Nephron progenitor cell (in vitro differentiated cells): ENCODE data around the gene PIGM.

Experiments used
- DNase-seq: peaks from one replicate; pipeline ENCODE4 v3.0.0; 2021
- H3K27ac Mint-ChIP-seq: 2 replicates; pipeline ENCODE4 v1.8.0; 2021; ENCODE audit warnings: mild to moderate bottlenecking, moderate library complexity, mixed read lengths
- H3K27me3 Mint-ChIP-seq: 2 replicates; pipeline ENCODE4 v1.8.0; 2021; ENCODE audit warnings: mild to moderate bottlenecking, low read depth, mixed read lengths; ENCODE audit not compliant: poor library complexity
- H3K36me3 Mint-ChIP-seq: 2 replicates; pipeline ENCODE4 v1.8.0; 2021; ENCODE audit warnings: low read depth, mixed read lengths
- H3K4me1 Mint-ChIP-seq: 2 replicates; pipeline ENCODE4 v1.8.0; 2021; ENCODE audit warnings: mixed read lengths
- H3K4me3 Mint-ChIP-seq: 2 replicates; pipeline ENCODE4 v1.8.0; 2021; ENCODE audit warnings: mild to moderate bottlenecking, moderate library complexity, mixed read lengths
- H3K9me3 Mint-ChIP-seq: 2 replicates; pipeline ENCODE4 v1.8.0; 2021; ENCODE audit warnings: mild to moderate bottlenecking, moderate library complexity, mixed read lengths
- TF ChIP-seq, protein P1 (sequence below): fragments of 200-600 bp; sonication (generic); IDR thresholded peaks from 2 replicates; pipeline ENCODE4 v1.5.0; 2021; ENCODE audit warnings: antibody characterized with exemption

Gene PIGM

DNA sequence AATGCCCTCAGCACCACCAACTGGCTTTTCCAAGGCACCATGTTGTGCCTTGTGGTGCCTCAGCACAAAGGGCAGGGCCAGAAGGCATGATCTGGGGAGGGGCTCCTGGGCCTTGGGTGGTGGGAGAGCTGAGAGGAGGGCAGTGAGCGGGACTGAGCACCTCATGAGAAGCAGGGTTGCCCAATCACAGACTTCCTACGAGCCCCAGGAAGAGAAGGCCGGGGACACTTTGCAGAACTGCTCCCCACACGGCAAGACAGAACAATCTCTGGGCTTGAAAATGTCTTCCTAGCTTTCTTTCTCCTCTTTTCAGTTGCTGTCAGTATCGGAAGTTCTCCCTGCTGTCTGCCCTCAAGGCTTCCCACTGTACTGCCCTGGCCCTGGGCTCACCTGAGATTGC, 31.4 kb upstream of the PIGM start:
- Mint-ChIP-seq H3K36me3 (no peaks in the 10 kb centered on the region), H3K27ac (no peak overlapping the region), H3K4me1 (peaks cover 27% of the 10 kb centered on the region), H3K4me3 (no peak overlapping the region), H3K9me3 (no peaks in the 10 kb centered on the region), H3K27me3 (peaks cover 26% of the 10 kb centered on the region)
- TF ChIP-seq, protein P1, sequence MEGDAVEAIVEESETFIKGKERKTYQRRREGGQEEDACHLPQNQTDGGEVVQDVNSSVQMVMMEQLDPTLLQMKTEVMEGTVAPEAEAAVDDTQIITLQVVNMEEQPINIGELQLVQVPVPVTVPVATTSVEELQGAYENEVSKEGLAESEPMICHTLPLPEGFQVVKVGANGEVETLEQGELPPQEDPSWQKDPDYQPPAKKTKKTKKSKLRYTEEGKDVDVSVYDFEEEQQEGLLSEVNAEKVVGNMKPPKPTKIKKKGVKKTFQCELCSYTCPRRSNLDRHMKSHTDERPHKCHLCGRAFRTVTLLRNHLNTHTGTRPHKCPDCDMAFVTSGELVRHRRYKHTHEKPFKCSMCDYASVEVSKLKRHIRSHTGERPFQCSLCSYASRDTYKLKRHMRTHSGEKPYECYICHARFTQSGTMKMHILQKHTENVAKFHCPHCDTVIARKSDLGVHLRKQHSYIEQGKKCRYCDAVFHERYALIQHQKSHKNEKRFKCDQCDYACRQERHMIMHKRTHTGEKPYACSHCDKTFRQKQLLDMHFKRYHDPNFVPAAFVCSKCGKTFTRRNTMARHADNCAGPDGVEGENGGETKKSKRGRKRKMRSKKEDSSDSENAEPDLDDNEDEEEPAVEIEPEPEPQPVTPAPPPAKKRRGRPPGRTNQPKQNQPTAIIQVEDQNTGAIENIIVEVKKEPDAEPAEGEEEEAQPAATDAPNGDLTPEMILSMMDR = no peak
- no peak for DNase-seq

DNA sequence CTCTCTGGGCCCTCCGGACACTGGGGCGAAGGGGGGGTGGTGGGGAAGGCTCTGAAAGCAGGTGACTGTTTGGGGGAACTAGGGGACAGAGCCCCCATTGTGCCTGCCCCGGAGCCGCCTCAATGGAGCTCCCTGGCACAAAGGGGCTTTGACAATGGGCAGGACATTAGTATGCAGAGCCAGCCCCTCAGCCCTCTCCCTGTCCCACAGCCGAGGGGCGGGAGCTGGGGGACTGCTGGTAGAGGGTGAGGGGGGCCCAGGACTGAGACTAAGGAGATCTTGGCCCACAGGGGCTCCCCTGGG, 30.4 kb upstream of the PIGM start:
- Mint-ChIP-seq H3K27ac (no peak overlapping the region), H3K27me3 (peaks cover 26% of the 10 kb centered on the region), H3K4me3 (no peak overlapping the region), H3K36me3 (no peaks in the 10 kb centered on the region), H3K4me1 (peaks cover 23% of the 10 kb centered on the region), H3K9me3 (no peaks in the 10 kb centered on the region)
- DNase-seq = no peak
- TF ChIP-seq, protein P1 = no peak

DNA sequence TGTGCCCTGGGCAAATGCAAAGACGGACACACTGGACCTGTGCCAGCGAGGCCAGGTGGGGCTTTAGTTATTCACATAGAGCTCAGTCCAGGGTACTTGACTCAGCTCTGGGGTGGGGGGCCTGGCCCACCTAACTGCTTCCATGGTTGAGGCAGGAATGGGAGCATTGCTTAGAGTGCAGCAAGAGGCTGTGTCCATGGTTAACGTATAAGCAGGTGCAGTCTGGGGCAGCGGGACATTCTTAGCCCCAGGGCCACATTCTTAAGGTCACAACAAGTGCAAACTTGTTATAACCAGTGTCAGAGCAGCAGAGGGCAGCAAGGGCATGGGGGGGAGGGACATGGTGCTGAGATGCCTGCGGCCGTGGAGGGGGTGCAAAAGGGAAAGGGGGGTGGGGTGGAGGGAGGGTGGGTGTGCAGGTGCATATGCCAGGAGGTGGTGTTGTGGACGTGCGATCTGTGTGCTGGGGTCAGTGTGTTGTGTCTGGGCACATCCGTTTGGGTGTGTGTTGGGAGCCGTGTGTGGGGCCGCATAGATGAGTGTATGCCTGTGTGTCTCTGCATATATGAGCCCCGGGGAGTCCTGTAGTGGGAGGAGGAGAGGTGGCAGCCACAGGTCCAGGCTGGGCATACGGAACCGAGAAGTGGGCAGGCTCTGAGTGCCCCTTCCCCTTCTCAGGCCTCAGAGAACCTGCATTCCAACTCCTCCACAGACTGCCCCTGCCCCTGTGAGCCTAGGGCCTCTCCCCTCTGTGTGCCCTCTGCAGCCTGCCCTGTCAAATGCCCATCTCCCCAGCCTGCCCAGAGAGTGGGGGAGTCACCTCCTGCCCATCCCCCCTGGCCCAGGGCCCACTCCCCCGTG, 29.8 kb upstream of the PIGM start:
- Mint-ChIP-seq H3K27me3 (peaks cover 23% of the 10 kb centered on the region), H3K36me3 (no peaks in the 10 kb centered on the region), H3K4me1 (peaks cover 23% of the 10 kb centered on the region), H3K9me3 (no peaks in the 10 kb centered on the region), H3K27ac (no peak overlapping the region), H3K4me3 (no peak overlapping the region)
- no peak for DNase-seq
- TF ChIP-seq, protein P1 = no peak

DNA sequence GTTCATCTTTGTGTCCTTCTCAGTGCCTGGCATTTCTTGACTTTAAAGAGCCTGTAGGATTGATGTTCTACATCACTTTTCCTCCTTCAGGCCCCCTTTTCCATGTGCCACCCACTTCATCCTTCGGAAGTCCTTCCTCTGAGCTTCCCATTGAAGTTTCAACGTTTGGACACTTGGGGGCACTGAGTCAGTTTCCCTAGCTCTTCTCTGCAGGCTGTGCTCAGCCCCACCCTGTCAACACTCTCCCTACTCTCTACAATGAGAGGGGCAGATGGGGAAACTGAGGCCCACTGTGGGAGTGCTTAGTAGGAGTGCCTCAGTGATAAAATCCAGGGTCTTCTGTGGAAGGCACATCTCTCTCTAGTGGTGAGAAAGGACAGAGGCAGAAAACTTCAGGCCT, 26.3 kb upstream of the PIGM start:
- peaks cover 52% of the 10 kb centered on the region for H3K4me1 Mint-ChIP-seq
- H3K36me3 Mint-ChIP-seq = no peaks in the 10 kb centered on the region
- DNase-seq = no peak
- no peak overlapping the region for H3K4me3 Mint-ChIP-seq
- no peak overlapping the region for H3K27ac Mint-ChIP-seq
- TF ChIP-seq, protein P1 = no peak
- H3K9me3 Mint-ChIP-seq = no peaks in the 10 kb centered on the region
- H3K27me3 Mint-ChIP-seq = peaks cover 18% of the 10 kb centered on the region

DNA sequence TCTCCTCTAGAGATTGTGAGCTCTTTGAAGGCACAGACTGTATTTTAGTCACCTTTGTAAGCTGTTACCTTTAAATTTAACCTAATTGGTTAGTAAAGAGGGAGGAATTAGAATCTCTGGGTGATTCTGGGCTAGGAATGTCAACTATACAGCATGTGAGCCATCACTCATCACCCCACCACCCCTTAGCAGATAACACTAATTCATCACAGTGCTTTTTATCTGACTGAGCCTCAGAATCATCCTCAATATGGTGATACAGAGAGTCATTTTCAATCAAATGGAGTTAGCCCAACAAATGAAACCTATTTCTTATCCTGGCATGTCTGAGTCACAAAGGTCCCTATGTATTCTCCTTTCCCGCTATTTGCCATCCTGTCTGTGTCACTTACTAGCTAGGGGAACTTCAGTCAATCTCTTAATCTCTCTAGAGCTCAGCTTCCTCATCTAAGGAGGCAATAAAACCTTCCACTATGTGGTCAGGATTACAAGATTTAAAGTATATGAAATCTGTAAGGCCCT, 24.9 kb upstream of the PIGM start:
- Mint-ChIP-seq H3K9me3 (no peaks in the 10 kb centered on the region), H3K36me3 (no peaks in the 10 kb centered on the region), H3K4me3 (no peak overlapping the region), H3K27ac (no peak overlapping the region), H3K4me1 (peaks cover 64% of the 10 kb centered on the region), H3K27me3 (peaks cover 18% of the 10 kb centered on the region)
- TF ChIP-seq, protein P1 = no peak
- DNase-seq = no peak
